CD14-positive monocyte (primary cell): ENCODE data around the gene TPPP2. TPM values are rescaled to one million over a fixed set of nuclear protein-coding genes. Genes with fewer than 3 reads are reported as not detected.

ENCODE experiments used
- DNase-seq, 3 donors: peaks; one replicate each; pipeline ENCODE4 v3.0.0-alpha.2; 2011 to 2022
- H2AFZ ChIP-seq: 2 replicates; pipeline ENCODE4 v1.6.0; 2012; ENCODE audit warnings: mild to moderate bottlenecking, low read depth, low read length, inconsistent platforms; ENCODE audit not compliant: insufficient read depth, poor library complexity, severe bottlenecking
- H3K27ac ChIP-seq, 2 donors: 1 replicate in 1 of 2; 2 replicates in 1 of 2; pipeline ENCODE4 v1.5.1; 2012 to 2013; ENCODE audit warnings: low read length in 2 of 2, control low read depth in 1 of 2, inconsistent platforms in 1 of 2, low read depth in 1 of 2, mild to moderate bottlenecking in 1 of 2
- H3K27me3 ChIP-seq, 2 donors: one replicate each; pipeline versions ENCODE4 v1.6.0 to v1.6.1; 2011 to 2013; ENCODE audit warnings: low read length in 2 of 2; ENCODE audit not compliant: control insufficient read depth in 2 of 2, insufficient read depth in 2 of 2
- H3K36me3 ChIP-seq, 2 donors: replicated peaks in 1 of 2; 1 replicate in 1 of 2; 2 replicates in 1 of 2; pipeline versions ENCODE4 v1.5.1 to v1.6.1; 2012 to 2013; ENCODE audit warnings: low read length in 2 of 2, control low read depth in 1 of 2, inconsistent platforms in 1 of 2, mild to moderate bottlenecking in 1 of 2; ENCODE audit not compliant: insufficient read depth in 2 of 2, control insufficient read depth in 1 of 2
- H3K4me1 ChIP-seq, 2 donors: 1 replicate in 1 of 2; 2 replicates in 1 of 2; pipeline versions ENCODE4 v1.5.1 to v1.6.1; 2012 to 2013; ENCODE audit warnings: low read length in 2 of 2, control low read depth in 1 of 2, inconsistent platforms in 1 of 2, mild to moderate bottlenecking in 1 of 2, moderate library complexity in 1 of 2; ENCODE audit not compliant: insufficient read depth in 2 of 2, control insufficient read depth in 1 of 2
- H3K4me2 ChIP-seq: replicated peaks from 2 replicates; pipeline ENCODE3; 2012; ENCODE audit warnings: low read length, moderate library complexity, mild to moderate bottlenecking; ENCODE audit not compliant: poor library complexity, severe bottlenecking; ENCODE audit errors: extremely low read depth
- H3K4me3 ChIP-seq, 3 experiments: fragments of 200-600 bp in 1 of 3; sonication (generic) in 1 of 3; replicated peaks in 1 of 3; 1 replicate in 2 of 3; 2 replicates in 1 of 3; pipeline ENCODE4 v1.5.1; 2011 to 2013; ENCODE audit warnings: low read length in 3 of 3, mild to moderate bottlenecking in 3 of 3, control low read depth in 2 of 3, low read depth in 2 of 3, inconsistent platforms in 1 of 3, moderate library complexity in 1 of 3
- H3K79me2 ChIP-seq: 2 replicates; pipeline ENCODE4 v1.6.0; 2012; ENCODE audit warnings: mild to moderate bottlenecking, control low read depth, inconsistent platforms, low read length, moderate library complexity; ENCODE audit not compliant: insufficient read depth
- H3K9ac ChIP-seq: 2 replicates; pipeline ENCODE4 v1.6.0; 2017; ENCODE audit warnings: low read length, mild to moderate bottlenecking; ENCODE audit not compliant: insufficient read depth, poor library complexity, severe bottlenecking
- H3K9me3 ChIP-seq, 2 donors: replicated peaks in 1 of 2; 1 replicate in 1 of 2; 2 replicates in 1 of 2; pipeline versions ENCODE4 v1.5.1 to v1.6.1; 2012 to 2013; ENCODE audit warnings: low read length in 2 of 2, control low read depth in 1 of 2; ENCODE audit not compliant: control insufficient read depth in 1 of 2, insufficient read depth in 1 of 2
- H4K20me1 ChIP-seq: 2 replicates; pipeline ENCODE4 v1.6.0; 2012; ENCODE audit warnings: mild to moderate bottlenecking, low read length, control low read depth, moderate library complexity; ENCODE audit not compliant: insufficient read depth
- H3K27ac Mint-ChIP-seq, 7 donors: one replicate each; pipeline ENCODE4 v1.8.0; 2020; ENCODE audit warnings: mild to moderate bottlenecking in 7 of 7, mixed read lengths in 7 of 7, moderate library complexity in 6 of 7, inconsistent platforms in 2 of 7
- H3K27me3 Mint-ChIP-seq, 3 donors: one replicate each; pipeline ENCODE4 v1.8.0; 2021 to 2022; ENCODE audit warnings: low read depth in 3 of 3, mild to moderate bottlenecking in 3 of 3, mixed read lengths in 3 of 3, moderate library complexity in 3 of 3, inconsistent platforms in 1 of 3
- H3K36me3 Mint-ChIP-seq, 2 donors: one replicate each; pipeline ENCODE4 v1.8.0; 2020; ENCODE audit warnings: mixed read lengths in 2 of 2, inconsistent platforms in 1 of 2, mild to moderate bottlenecking in 1 of 2
- H3K4me1 Mint-ChIP-seq: one replicate; pipeline ENCODE4 v1.8.0; 2020; ENCODE audit warnings: mild to moderate bottlenecking, mixed read lengths
- H3K4me3 Mint-ChIP-seq, 2 donors: one replicate each; pipeline ENCODE4 v1.8.0; 2020; ENCODE audit warnings: mild to moderate bottlenecking in 2 of 2, mixed read lengths in 2 of 2, moderate library complexity in 1 of 2
- H3K9me3 Mint-ChIP-seq, 7 donors: one replicate each; pipeline ENCODE4 v1.8.0; 2020 to 2022; ENCODE audit warnings: mixed read lengths in 7 of 7, mild to moderate bottlenecking in 6 of 7, moderate library complexity in 6 of 7, inconsistent platforms in 2 of 7
- WGBS: methylation state at CpG from one replicate; pipeline ENCODE4 v1.1.5; 2013; ENCODE audit warnings: missing lambda C conversion rate; ENCODE audit not compliant: insufficient coverage; 5-methylcytosine and 5-hydroxymethylcytosine counted together
- intact Hi-C, 2 donors: fragments of 100-400 bp; cut with micrococcal nuclease; formaldehyde crosslinking; loops; one replicate each; pipeline versions ENCODE4 v1.15.0 to v1.15.1; 2023
- polyA plus RNA-seq, 3 donors: library from polyadenylated mRNA; depleted of rRNA in 1 of 3; unstranded in 2 of 3; stranded (reverse) in 1 of 3; fragments of 300-500 nt in 2 of 3; fragments of >200 nt in 1 of 3; fragmentation: Illumina TruSeq in 2 of 3; gene quantifications; 1 replicate in 2 of 3; 2 replicates in 1 of 3; pipeline ENCODE4 v1.2.3, GENCODE V29; 2012 to 2021
- TF ChIP-seq, protein P1 (sequence below): fragments of 200-600 bp; IDR thresholded peaks from one replicate; pipeline ENCODE4 v1.8.0; 2022; ENCODE audit warnings: antibody characterized with exemption, mild to moderate bottlenecking

The TPPP2 gene
- polyA plus RNA-seq, 3 donors = not detected

DNA sequence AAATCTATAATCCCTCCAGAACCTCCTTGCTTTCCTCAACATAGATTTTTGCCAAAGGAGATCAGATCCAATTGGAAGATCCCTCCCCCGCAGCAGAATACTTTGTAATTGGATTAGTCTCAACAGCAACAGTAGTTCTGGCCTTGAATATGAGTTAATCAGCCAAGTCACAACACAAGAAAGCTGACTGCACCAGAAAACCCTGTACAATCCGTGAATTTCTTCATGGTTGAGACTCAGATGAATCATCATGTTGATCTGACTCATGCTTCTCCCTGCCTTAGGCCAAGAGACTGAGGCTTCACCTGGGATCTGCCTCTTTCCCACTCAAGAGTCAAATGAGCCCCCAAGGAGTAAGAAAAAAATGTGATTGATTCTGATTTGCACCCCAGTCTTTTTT, 43.2 kb upstream of the TPPP2 start:
- peak overlapping the region; percentile 65 to 93 (median 87) for H3K27ac Mint-ChIP-seq
- WGBS = 0% methylated on average over 1 of the region's 2 CpGs
- Histone ChIP-seq H3K79me2 (peaks cover 18% of the 10 kb centered on the region), H3K9me3 (no peaks in the 10 kb centered on the region), H3K4me1 (peaks cover 50 to 63% of the 10 kb centered on the region in 2 donors), H3K27ac (peak overlapping the region; percentile 2 to 81), H3K27me3 (no peaks in the 10 kb centered on the region), H2AFZ (no peak overlapping the region), H4K20me1 (peaks cover 4% of the 10 kb centered on the region), H3K9ac (no peak overlapping the region), H3K4me3 (peak overlapping the region in 1 of 3 experiments; percentile 28), H3K36me3 (peaks cover 0 to 6% of the 10 kb centered on the region in 2 donors), H3K4me2 (peak overlapping the region; percentile 9)
- DNase-seq = peak; percentile 63 to 89 (median 84)
- intact Hi-C loops = no loop called here
- H3K36me3 Mint-ChIP-seq = peaks cover 2 to 4% of the 10 kb centered on the region in 2 donors
- peaks cover 0 to 1% (median 0%) of the 10 kb centered on the region in 7 donors for H3K9me3 Mint-ChIP-seq
- TF ChIP-seq, protein P1, sequence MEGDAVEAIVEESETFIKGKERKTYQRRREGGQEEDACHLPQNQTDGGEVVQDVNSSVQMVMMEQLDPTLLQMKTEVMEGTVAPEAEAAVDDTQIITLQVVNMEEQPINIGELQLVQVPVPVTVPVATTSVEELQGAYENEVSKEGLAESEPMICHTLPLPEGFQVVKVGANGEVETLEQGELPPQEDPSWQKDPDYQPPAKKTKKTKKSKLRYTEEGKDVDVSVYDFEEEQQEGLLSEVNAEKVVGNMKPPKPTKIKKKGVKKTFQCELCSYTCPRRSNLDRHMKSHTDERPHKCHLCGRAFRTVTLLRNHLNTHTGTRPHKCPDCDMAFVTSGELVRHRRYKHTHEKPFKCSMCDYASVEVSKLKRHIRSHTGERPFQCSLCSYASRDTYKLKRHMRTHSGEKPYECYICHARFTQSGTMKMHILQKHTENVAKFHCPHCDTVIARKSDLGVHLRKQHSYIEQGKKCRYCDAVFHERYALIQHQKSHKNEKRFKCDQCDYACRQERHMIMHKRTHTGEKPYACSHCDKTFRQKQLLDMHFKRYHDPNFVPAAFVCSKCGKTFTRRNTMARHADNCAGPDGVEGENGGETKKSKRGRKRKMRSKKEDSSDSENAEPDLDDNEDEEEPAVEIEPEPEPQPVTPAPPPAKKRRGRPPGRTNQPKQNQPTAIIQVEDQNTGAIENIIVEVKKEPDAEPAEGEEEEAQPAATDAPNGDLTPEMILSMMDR = no peak
- H3K4me3 Mint-ChIP-seq = no peak overlapping the region
- peaks cover 0 to 2% (median 2%) of the 10 kb centered on the region in 3 donors for H3K27me3 Mint-ChIP-seq
- peaks cover 54% of the 10 kb centered on the region for H3K4me1 Mint-ChIP-seq

DNA sequence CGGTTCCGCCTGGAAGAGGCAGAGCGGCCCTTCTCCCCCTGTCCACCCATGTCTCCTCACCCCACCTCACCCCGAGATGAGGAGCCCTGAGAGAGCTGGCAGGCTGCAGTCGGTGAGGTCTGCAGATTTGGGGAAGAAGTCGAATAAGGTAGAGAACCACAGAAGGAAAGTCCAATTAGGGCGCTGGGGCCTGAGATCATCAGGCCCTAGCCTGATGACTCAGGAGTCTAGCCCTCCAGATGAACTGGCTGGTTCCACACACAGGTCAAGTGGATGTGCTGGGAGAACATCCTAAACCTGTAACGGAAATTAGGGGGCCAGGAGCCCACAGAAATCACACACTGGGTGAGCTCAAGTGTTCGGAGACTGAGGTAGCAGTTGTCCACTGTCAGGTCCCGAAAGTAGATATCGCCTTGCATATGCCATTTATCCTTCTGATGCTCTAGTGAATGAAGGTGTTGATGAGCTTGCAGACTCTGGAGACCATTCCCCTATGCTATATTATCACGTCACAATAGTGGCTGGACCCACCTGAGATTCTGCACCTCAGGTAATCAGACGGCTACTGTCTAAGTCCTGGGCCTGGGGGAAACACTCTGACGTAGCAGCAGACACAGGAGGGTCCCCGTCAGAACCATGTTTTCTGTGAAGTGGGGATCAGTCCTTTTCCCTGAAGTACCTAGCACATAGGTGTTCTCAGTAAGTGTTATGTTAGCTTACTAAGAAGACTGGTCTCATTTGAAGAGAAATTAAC, 41.1 kb upstream of the TPPP2 start:
- Histone ChIP-seq H3K27ac (peak overlapping the region; percentile 24 to 72), H3K9me3 (no peaks in the 10 kb centered on the region), H3K4me1 (peaks cover 50 to 63% of the 10 kb centered on the region in 2 donors), H3K4me3 (peak overlapping the region; percentile 12 to 97 (median 72)), H3K36me3 (peaks cover 18 to 27% of the 10 kb centered on the region in 2 donors), H3K4me2 (peak overlapping the region; percentile 95), H3K27me3 (no peaks in the 10 kb centered on the region), H3K79me2 (peaks cover 23% of the 10 kb centered on the region), H2AFZ (peak overlapping the region; percentile 41), H3K9ac (no peak overlapping the region), H4K20me1 (peaks cover 4% of the 10 kb centered on the region)
- intact Hi-C loops = no loop called here
- Mint-ChIP-seq H3K27ac (peak overlapping the region; percentile 46 to 87 (median 70)), H3K9me3 (no peaks in the 10 kb centered on the region), H3K36me3 (peaks cover 19 to 25% of the 10 kb centered on the region in 2 donors), H3K4me3 (no peak overlapping the region), H3K27me3 (peaks cover 0 to 2% (median 2%) of the 10 kb centered on the region in 3 donors), H3K4me1 (peaks cover 57% of the 10 kb centered on the region)
- DNase-seq = peak; percentile 53 to 82 (median 72)
- TF ChIP-seq, protein P1 = no peak
- 59% methylated on average over 9 of the region's 15 CpGs for WGBS
